HG02840 (cell line): ENCODE measurements around the gene ST7.
"Not testable (repeated sequence)": the region's sequence is repeated elsewhere in the genome, so short reads cannot be mapped to it uniquely, and the experiment has no call there.

Experiments
- ATAC-seq: cut with Tn5 transposase; IDR thresholded peaks from one replicate; pipeline ENCODE4 v1.9.1; 2021; ENCODE audit warnings: mild to moderate bottlenecking, moderate library complexity, moderate number of reproducible peaks; ENCODE audit not compliant: unreplicated experiment, low FRiP score

The ST7 gene

GRCh38 chr7:117118579-117119180 is 165.4 kb downstream of the ST7 start:
- no peak for ATAC-seq

- ATAC-seq: no peak
Observed at GRCh38 chr7:117119192-117119924, 166.1 kb downstream of the ST7 start.

DNA sequence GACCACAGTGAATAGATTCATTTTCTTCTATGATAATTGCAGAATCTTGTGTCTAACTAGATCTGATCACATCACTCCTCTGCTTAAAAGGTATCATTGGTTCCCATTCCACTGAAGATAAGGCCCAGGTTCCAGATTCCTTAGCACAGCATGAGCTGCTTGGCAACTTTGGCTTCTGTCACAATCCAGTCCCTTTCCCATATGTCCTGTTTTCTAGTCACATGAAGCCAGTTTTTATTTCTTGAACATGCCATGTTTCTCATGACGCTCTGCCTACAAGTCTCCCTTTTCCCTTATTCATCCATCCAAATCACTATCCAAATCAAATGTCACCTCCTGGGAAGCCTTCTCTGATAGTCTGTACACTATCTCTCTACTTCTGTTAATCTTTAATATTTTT is 167.0 kb downstream of the ST7 start:
- ATAC-seq: not testable (repeated sequence)

- ATAC-seq: not testable (repeated sequence)
Observed at GRCh38 chr7:117122036-117122435, 168.7 kb downstream of the ST7 start.

DNA sequence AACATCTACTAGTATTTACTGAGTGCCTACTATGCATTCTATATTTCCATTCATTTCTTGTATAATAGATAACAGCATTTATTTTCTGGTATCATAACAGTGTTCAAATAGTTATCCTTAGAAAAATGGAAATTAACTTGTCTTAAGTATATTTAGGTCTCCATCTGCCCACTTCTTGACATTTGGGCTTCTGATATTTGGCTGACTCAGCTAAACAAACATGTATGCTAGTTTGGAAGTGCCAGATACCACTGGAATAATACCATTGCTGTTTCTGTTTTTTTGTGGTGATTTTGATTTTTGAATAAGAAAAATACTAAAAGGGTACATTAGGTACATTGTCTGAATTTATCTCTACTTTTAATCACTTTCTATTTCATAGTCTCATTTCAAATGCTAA is 169.2 kb downstream of the ST7 start:
- no peak for ATAC-seq

DNA sequence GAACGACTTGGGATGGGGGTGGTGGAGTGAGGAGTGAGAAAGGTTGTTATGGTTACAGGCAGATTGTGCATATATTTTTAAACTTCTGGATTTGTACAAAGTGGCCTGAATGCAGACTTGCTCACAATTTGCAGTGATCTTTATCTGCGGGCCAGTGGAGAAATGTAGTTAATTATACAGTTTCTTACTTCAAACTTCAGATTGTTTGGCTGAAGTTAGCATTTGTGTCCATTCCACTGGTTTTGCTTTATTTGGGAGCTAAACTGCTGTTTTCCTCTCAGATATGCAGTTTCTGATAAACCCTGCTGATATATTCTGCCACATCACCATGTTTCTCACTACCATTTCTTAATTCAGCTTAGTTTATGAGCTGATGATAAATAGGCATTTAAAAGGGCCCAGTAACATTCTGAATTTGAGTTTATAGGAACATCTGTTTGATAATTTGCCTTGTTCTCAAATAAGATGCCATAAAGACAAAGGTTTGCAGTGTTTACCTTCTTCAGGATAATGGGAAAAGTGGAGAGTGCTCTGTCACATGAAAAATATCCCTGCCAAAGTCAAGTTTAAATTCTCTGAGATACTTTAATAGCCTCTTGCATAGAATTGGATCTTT is 170.1 kb downstream of the ST7 start:
- no peak for ATAC-seq

DNA sequence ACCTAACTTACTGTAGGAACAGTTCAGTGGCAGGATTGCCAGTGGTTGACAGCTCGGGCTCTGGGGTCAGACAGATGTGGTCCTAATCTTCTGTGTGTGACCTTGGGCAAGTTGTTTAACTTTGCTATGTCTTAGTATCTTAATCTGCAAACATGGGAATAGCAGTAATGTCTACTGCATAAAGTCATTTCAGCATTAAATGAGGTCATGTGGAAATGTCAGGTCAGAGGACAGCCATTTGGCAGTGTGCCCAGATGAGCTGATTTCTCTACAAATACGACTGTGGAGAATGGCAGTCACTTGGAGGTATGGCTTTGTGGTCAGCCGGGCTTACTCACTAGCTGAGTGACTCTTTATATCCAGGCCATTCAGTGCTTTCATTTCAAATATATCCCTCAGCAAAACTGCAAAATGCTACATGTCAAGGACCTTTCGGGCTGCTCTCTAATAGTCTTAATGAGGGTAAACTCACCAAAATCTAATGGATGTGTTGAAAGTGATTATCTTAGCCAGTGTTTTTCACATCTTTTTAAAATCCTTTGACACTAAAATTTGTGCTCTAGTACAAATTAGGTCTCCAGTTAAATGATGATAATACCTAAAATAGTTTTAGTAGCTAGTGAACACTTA is 171.4 kb downstream of the ST7 start:
- peak; percentile 61 for ATAC-seq

DNA sequence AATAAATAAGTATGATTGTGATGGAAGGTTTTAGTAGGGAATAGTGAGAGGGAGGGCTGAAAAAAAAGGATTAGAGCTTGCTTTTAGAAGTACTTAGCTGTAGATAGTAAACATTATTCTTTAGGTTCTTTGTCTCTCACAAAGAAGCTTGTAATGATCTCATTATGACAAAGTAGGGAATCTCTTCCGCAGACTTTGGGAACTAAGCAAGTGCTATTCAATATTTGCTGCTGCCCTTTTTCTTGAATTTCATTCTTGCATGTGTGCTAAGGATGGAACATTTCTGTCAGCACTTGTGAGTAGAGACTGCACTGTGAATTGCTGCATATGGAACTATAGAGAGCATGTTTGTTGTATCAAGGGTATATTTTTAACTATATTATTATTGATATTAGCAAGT is 173.4 kb downstream of the ST7 start:
- ATAC-seq: no peak

- ATAC-seq: no peak
Observed at GRCh38 chr7:117127585-117128168, 174.4 kb downstream of the ST7 start.

DNA sequence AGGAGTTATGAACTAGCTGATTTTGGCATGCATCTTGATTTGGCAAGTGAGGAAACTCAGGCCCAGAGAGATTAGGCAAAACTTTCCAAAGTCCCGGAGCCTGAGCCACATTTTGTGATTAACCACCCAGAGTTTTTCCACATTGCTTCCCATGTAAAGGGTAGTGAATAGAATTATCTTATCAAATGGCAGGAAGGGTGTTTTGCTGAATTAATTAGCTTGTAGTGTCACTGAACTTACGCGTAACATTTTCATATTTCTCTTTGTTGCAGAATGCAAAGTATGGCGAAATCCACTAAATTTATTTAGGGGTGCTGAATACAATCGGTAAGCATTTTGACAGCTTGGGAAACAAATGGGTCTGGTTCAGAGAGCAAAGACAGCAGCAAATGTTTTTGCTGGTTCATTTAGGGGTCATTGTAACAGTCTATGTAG is 176.2 kb downstream of the ST7 start:
- no peak for ATAC-seq

- ATAC-seq: no peak
Observed at GRCh38 chr7:117130262-117130661, 177.0 kb downstream of the ST7 start.

GRCh38 chr7:117132321-117133120 is 179.2 kb downstream of the ST7 start:
- ATAC-seq: no peak

- no peak for ATAC-seq
Observed at GRCh38 chr7:117133125-117133524, 179.8 kb downstream of the ST7 start.

GRCh38 chr7:117134411-117134810 is 181.1 kb downstream of the ST7 start:
- ATAC-seq: no peak

DNA sequence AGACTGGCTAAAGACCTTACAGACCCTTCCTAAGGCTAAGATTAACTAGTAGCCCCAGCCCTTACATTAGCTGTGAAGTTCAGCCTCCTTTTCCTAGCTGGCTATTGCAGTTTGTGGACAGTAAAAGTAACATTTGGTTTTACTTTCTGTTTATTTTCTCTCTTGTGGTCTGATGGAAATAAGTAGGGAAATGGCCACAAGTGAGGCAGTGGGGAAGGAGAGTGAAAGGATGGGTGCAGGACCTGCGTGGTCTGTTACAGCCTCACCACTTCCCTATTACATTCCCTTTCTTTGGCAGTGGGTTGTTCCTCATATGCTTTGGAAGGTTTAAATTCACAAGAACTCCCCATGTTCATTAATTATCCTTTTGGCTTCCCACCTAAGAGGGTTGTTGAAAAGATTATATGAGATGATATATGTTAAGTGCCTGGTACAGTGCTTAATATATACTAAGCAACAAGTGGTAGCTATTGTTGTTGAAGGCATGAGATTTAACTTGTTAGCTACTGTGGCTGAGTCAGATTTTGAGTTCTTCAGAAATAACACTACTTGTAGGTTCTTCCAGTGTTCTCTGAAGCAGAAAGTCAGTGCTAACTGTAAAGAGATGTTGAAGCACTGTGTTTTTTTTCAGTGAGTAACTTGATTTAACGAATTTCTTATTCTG is 181.7 kb downstream of the ST7 start:
- ATAC-seq: no peak

DNA sequence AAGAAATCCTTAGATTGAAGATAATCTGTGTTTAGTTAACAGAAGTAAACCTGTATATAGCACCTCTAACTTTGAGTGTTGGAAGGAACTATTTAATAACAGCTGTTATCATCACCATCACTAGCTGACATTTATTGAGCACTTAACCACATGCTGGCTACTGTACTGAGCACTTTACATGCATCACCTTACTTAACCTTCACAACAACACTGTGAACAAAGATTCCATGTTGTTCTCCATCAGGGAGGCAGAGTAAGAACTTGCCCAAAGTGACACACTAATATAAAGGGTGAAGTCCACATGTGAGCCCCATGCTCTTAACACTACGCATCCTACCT is 182.2 kb downstream of the ST7 start:
- ATAC-seq: no peak

DNA sequence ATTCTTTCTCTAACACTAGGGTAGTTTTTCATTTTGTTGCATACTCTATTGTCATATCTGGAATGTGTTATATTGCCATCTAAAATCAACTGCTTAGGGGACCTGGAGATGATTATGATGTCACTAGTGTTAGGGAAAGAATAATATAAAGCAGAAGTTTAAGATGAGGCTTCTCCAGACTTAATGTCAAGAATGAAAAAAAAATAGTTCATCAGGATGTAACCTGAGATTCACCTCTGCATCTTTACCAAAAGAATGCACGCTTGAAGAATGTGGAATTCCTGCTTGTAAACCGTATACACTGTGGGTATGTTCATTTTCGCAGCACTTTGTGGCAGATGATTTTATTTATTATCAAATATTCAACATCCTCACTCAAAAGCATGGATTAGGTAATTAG is 184.6 kb downstream of the ST7 start:
- no peak for ATAC-seq

DNA sequence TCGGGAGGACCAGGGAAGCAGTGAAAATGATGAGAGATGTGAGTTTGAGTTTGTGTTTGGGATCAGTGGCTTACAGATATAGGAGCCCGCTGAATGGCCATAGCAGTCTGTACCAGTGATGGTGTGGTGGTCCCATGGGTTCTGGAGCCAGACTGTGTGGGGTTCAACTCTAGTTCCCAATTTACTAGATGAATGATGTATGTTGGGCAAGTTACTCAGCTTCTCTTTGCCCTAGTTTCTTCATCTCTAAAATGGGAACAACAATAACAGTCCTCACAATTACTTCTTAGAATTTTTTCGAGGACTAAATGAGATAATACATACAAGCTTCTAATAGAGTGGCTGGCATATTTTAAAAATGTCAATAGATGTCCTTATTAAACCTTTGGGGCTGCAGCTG is 185.2 kb downstream of the ST7 start:
- no peak for ATAC-seq

- ATAC-seq: no peak
Observed at GRCh38 chr7:117138981-117139380, 185.7 kb downstream of the ST7 start.
